Endothelial cell of umbilical vein (primary cell): ENCODE measurements around the gene CFAP99.

Source experiments
- CTCF ChIP-seq, 2 donors: IDR thresholded peaks; 1 replicate in 1 of 2; 2 replicates in 1 of 2; pipeline ENCODE4 v1.5.1; 2011; ENCODE audit warnings: low read length in 2 of 2, mild to moderate bottlenecking in 2 of 2, moderate library complexity in 2 of 2, control low read depth in 1 of 2, inconsistent platforms in 1 of 2, low read depth in 1 of 2; ENCODE audit not compliant: insufficient read depth in 1 of 2; ENCODE audit errors: extremely low read depth in 1 of 2
- EZH2 ChIP-seq: IDR thresholded peaks from 2 replicates; pipeline ENCODE4 v1.6.1; 2012; ENCODE audit warnings: borderline replicate concordance, low read depth, mild to moderate bottlenecking, moderate library complexity, low read length, inconsistent platforms; ENCODE audit not compliant: severe bottlenecking
- POLR2AphosphoS5 ChIP-seq: IDR thresholded peaks from 2 replicates; pipeline ENCODE4 v1.6.1; 2012; ENCODE audit warnings: low read depth, mild to moderate bottlenecking, control low read depth, low read length, moderate library complexity; ENCODE audit not compliant: insufficient read depth

GRCh38 chr4:2482192-2482591, 63.4 kb downstream of the CFAP99 start:
- no peak for TF ChIP-seq EZH2
- TF ChIP-seq CTCF (IDR thresholded peaks at IDR 0.05; ENCODE audit: extremely low read depth in 1 of 2, insufficient read depth in 1 of 2, low read depth in 1 of 2, low read length in 2 of 2), result no peak
- no peak for TF ChIP-seq POLR2AphosphoS5
